Pons (tissue), 1 donor: ENCODE measurements around the gene TSHZ3.

Source experiments
- DNase-seq: peaks from one replicate; pipeline ENCODE4 v3.0.0-alpha.2; 2016; ENCODE audit warnings: low spot score

The TSHZ3 gene

GRCh38 chr19:31261019-31261602, 88.1 kb downstream of the TSHZ3 start:
- DNase-seq = no peak

- DNase-seq = no peak
These were observed 88.9 kb downstream of the TSHZ3 start for GRCh38 chr19:31260171-31260933.

- DNase-seq = no peak
These were observed 90.8 kb downstream of the TSHZ3 start for GRCh38 chr19:31258211-31259052.

GRCh38 chr19:31257426-31258130, 91.7 kb downstream of the TSHZ3 start:
- DNase-seq = no peak

- DNase-seq = no peak
These were observed 92.2 kb downstream of the TSHZ3 start for GRCh38 chr19:31257025-31257424.

- DNase-seq = no peak
These were observed 92.7 kb downstream of the TSHZ3 start for GRCh38 chr19:31256593-31256960.

GRCh38 chr19:31255831-31256592, 93.2 kb downstream of the TSHZ3 start:
- no peak for DNase-seq

GRCh38 chr19:31255174-31255799, 93.9 kb downstream of the TSHZ3 start:
- DNase-seq = no peak

- DNase-seq = no peak
These were observed 94.6 kb downstream of the TSHZ3 start for GRCh38 chr19:31254611-31255010.

- DNase-seq = no peak
These were observed 95.1 kb downstream of the TSHZ3 start for GRCh38 chr19:31254180-31254551.

GRCh38 chr19:31253526-31254179, 95.6 kb downstream of the TSHZ3 start:
- DNase-seq = no peak

GRCh38 chr19:31252441-31252840, 96.8 kb downstream of the TSHZ3 start:
- DNase-seq = no peak

- DNase-seq = no peak
These were observed 100.0 kb downstream of the TSHZ3 start for GRCh38 chr19:31249217-31249616.

- no peak for DNase-seq
These were observed 113.4 kb downstream of the TSHZ3 start for GRCh38 chr19:31235806-31236205.

- no peak for DNase-seq
These were observed 115.9 kb downstream of the TSHZ3 start for GRCh38 chr19:31233295-31233800.

GRCh38 chr19:31232871-31233270, 116.4 kb downstream of the TSHZ3 start:
- DNase-seq = no peak

- DNase-seq = no peak
These were observed 117.1 kb downstream of the TSHZ3 start for GRCh38 chr19:31232180-31232579.

GRCh38 chr19:31231237-31231636, 118.0 kb downstream of the TSHZ3 start:
- no peak for DNase-seq

- no peak for DNase-seq
These were observed 122.9 kb downstream of the TSHZ3 start for GRCh38 chr19:31226151-31226935.
